Measurements from ENCODE around the gene CTBP1.

The CTBP1 gene

DNA sequence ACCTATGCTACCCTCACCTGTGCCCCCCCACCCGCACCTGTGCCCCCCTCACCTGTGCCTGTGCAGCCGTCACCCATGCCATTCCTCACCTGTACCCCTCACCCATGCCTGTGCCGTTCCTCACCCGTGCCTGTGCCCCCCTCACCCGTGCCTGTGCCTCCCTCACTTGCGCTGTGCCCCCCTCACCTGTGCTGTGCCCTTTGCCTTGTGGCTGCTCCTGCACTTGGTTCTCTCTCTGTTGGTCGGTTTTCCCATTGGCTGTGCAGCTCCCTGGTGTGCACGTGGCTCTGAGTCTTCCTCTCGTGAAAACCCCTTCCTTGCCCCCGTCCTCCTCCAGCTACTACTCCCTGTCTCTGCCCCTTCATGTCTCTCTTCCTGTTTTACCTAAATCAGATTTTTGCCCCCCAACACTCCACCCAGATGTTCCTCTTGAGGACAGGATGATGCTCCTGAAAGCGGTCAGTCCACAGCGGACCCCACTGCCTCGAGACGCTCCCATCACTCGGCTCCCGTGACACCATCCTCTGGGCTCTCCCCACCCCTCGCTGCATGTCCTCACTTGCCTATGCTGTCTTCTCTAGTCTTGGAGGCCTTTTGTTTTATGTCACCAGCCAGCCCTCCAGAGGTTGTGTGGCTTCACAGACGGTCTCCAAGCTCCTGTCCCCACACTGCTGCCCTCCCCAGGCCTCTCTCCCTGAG lies 47.5 kb upstream of the CTBP1 start:
- no peak overlapping the region for H3K4me3 ChIP-seq (ENCODE audit: insufficient read depth in 1 of 2, low read depth in 1 of 2, low read length in 2 of 2)
- H2BK5ac ChIP-seq (ENCODE audit: low read depth, low read length, poor library complexity, severe bottlenecking): no peak overlapping the region
- H3K23ac ChIP-seq (ENCODE audit: low read length in 2 of 2): no peak overlapping the region
- H4K91ac ChIP-seq (ENCODE audit: low read length): peak overlapping the region; percentile 56
- no peak overlapping the region for H2AK5ac ChIP-seq (ENCODE audit: low read length, severe bottlenecking)
- DNase-seq: no peak
- H3K9me3 ChIP-seq (ENCODE audit: control insufficient read depth, low read length): no peaks in the 10 kb centered on the region
- H2BK12ac ChIP-seq (ENCODE audit: low read length in 2 of 2): peak overlapping the region in 1 of 2 experiments; percentile 15
- peaks cover 46% of the 10 kb centered on the region for H3K4me1 ChIP-seq (ENCODE audit: control insufficient read depth, insufficient read depth, low read depth, low read length)
- H3K4me2 ChIP-seq (ENCODE audit: low read length, poor library complexity, severe bottlenecking): no peak overlapping the region
- H3K36me3 ChIP-seq (ENCODE audit: control insufficient read depth in 1 of 2, insufficient read depth in 2 of 2, low read depth in 1 of 2, low read length in 2 of 2): peaks cover 43 to 69% of the 10 kb centered on the region in 2 experiments
- no peak overlapping the region for H2BK120ac ChIP-seq (ENCODE audit: low read depth, low read length)
- 94% methylated on average over 18 of the region's 18 CpGs for WGBS
- H3K9ac ChIP-seq (ENCODE audit: low read length): no peak overlapping the region
- H3K4ac ChIP-seq (ENCODE audit: low read depth in 1 of 2, low read length in 2 of 2): no peak overlapping the region
- no peak overlapping the region for H3K14ac ChIP-seq (ENCODE audit: low read length in 2 of 2)
- H2BK15ac ChIP-seq (ENCODE audit: low read depth, poor library complexity, severe bottlenecking): no peak overlapping the region
- H2AFZ ChIP-seq (ENCODE audit: low read depth, low read length): no peak overlapping the region
- H3K79me1 ChIP-seq (replicated peaks; ENCODE audit: low read length, poor library complexity, severe bottlenecking): peaks cover 3% of the 10 kb centered on the region
- no peak overlapping the region for H3K27ac ChIP-seq (ENCODE audit: low read length, poor library complexity, severe bottlenecking)
- no peaks in the 10 kb centered on the region for H3K27me3 ChIP-seq (ENCODE audit: control insufficient read depth in 1 of 2, insufficient read depth in 1 of 2, low read length in 2 of 2)
- H4K8ac ChIP-seq (ENCODE audit: low read length): no peak overlapping the region
- H3K18ac ChIP-seq (ENCODE audit: low read depth in 1 of 2, low read length in 2 of 2): no peak overlapping the region

DNA sequence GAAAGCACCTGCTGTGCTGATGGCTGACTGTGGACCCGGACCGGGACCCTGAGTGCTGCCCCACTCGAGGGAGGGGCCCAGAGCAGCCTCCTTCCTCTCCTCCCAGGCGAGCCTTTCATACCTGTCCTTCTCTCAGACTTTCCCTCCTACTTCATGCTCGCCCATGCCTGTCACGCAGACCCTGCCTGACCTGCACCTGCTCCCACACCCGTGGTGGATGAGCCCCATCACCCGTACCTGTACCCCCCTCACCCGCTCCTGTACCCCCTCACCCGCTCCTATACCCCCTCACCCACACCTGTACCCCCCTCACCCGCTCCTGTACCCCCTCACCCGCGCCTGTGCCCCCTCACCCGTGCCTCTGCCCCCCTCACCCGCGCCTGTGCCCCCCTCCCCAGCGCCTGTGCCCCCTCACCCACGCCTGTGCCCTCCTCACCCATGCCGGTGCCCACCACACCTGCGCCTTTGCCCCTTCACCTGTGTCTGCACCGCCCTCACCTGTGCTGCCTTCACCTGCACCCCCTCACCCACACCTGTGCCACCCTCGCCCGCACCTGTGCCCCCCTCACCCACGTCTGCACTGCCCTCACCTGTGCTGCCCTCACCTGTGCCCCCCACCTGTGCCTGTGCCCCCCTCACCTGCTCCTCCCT lies 46.6 kb upstream of the CTBP1 start:
- Histone ChIP-seq H2BK120ac (ENCODE audit: low read depth, low read length) (no peak overlapping the region), H2AK5ac (ENCODE audit: low read length, severe bottlenecking) (no peak overlapping the region), H4K91ac (ENCODE audit: low read length) (no peak overlapping the region), H2BK5ac (ENCODE audit: low read depth, low read length, poor library complexity, severe bottlenecking) (no peak overlapping the region), H3K4ac (ENCODE audit: low read depth in 1 of 2, low read length in 2 of 2) (no peak overlapping the region), H3K4me1 (ENCODE audit: control insufficient read depth, insufficient read depth, low read depth, low read length) (peaks cover 48% of the 10 kb centered on the region), H2BK12ac (ENCODE audit: low read length in 2 of 2) (no peak overlapping the region), H3K4me3 (ENCODE audit: insufficient read depth in 1 of 2, low read depth in 1 of 2, low read length in 2 of 2) (peak overlapping the region in 1 of 2 experiments; percentile 5), H3K18ac (ENCODE audit: low read depth in 1 of 2, low read length in 2 of 2) (no peak overlapping the region), H3K4me2 (ENCODE audit: low read length, poor library complexity, severe bottlenecking) (no peak overlapping the region), H3K14ac (ENCODE audit: low read length in 2 of 2) (no peak overlapping the region), H4K8ac (ENCODE audit: low read length) (no peak overlapping the region), H3K9ac (ENCODE audit: low read length) (peak overlapping the region; percentile 22), H3K27ac (ENCODE audit: low read length, poor library complexity, severe bottlenecking) (no peak overlapping the region), H3K23ac (ENCODE audit: low read length in 2 of 2) (no peak overlapping the region), H2AFZ (ENCODE audit: low read depth, low read length) (no peak overlapping the region), H3K36me3 (ENCODE audit: control insufficient read depth in 1 of 2, insufficient read depth in 2 of 2, low read depth in 1 of 2, low read length in 2 of 2) (peaks cover 37 to 62% of the 10 kb centered on the region in 2 experiments), H2BK15ac (ENCODE audit: low read depth, poor library complexity, severe bottlenecking) (no peak overlapping the region), H3K27me3 (ENCODE audit: control insufficient read depth in 1 of 2, insufficient read depth in 1 of 2, low read length in 2 of 2) (no peaks in the 10 kb centered on the region), H3K79me1 (replicated peaks; ENCODE audit: low read length, poor library complexity, severe bottlenecking) (peaks cover 3% of the 10 kb centered on the region), H3K9me3 (ENCODE audit: control insufficient read depth, low read length) (no peaks in the 10 kb centered on the region)
- WGBS: 92% methylated on average over 15 of the region's 24 CpGs
- DNase-seq: no peak

DNA sequence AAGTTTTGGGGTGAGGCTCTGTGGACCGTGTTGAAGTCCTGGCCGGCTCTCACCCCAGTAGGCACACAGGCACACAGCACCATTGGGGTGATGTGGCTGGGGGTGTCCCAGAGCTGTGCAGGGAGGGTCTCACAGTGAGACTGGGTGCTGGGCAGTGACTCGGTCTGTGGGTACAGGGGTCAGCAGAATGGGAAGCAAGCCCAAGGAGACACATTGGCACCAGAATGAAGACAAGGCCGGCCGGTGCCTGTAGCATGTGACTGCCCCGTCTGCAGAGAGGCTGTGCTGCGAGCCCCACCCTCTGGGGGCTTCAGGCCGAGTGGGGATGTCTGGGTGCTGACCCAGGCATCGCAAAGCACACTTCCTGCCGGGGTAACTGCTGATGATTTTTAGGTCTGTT lies 46.0 kb upstream of the CTBP1 start:
- Histone ChIP-seq H3K4ac (ENCODE audit: low read depth in 1 of 2, low read length in 2 of 2) (no peak overlapping the region), H3K4me1 (ENCODE audit: control insufficient read depth, insufficient read depth, low read depth, low read length) (peaks cover 46% of the 10 kb centered on the region), H2AFZ (ENCODE audit: low read depth, low read length) (no peak overlapping the region), H2BK15ac (ENCODE audit: low read depth, poor library complexity, severe bottlenecking) (no peak overlapping the region), H2BK120ac (ENCODE audit: low read depth, low read length) (no peak overlapping the region), H2AK5ac (ENCODE audit: low read length, severe bottlenecking) (no peak overlapping the region), H3K23ac (ENCODE audit: low read length in 2 of 2) (no peak overlapping the region), H3K27ac (ENCODE audit: low read length, poor library complexity, severe bottlenecking) (peak overlapping the region; percentile 3), H3K79me1 (replicated peaks; ENCODE audit: low read length, poor library complexity, severe bottlenecking) (peaks cover 3% of the 10 kb centered on the region), H3K4me2 (ENCODE audit: low read length, poor library complexity, severe bottlenecking) (no peak overlapping the region), H3K36me3 (ENCODE audit: control insufficient read depth in 1 of 2, insufficient read depth in 2 of 2, low read depth in 1 of 2, low read length in 2 of 2) (peaks cover 31 to 56% of the 10 kb centered on the region in 2 experiments), H3K9ac (ENCODE audit: low read length) (peak overlapping the region; percentile 22), H2BK12ac (ENCODE audit: low read length in 2 of 2) (no peak overlapping the region), H4K8ac (ENCODE audit: low read length) (no peak overlapping the region), H3K27me3 (ENCODE audit: control insufficient read depth in 1 of 2, insufficient read depth in 1 of 2, low read length in 2 of 2) (no peaks in the 10 kb centered on the region), H3K18ac (ENCODE audit: low read depth in 1 of 2, low read length in 2 of 2) (no peak overlapping the region), H3K9me3 (ENCODE audit: control insufficient read depth, low read length) (no peaks in the 10 kb centered on the region), H3K14ac (ENCODE audit: low read length in 2 of 2) (no peak overlapping the region), H2BK5ac (ENCODE audit: low read depth, low read length, poor library complexity, severe bottlenecking) (no peak overlapping the region), H3K4me3 (ENCODE audit: insufficient read depth in 1 of 2, low read depth in 1 of 2, low read length in 2 of 2) (no peak overlapping the region), H4K91ac (ENCODE audit: low read length) (no peak overlapping the region)
- WGBS: 81% methylated on average over 10 of the region's 10 CpGs
- DNase-seq: no peak

DNA sequence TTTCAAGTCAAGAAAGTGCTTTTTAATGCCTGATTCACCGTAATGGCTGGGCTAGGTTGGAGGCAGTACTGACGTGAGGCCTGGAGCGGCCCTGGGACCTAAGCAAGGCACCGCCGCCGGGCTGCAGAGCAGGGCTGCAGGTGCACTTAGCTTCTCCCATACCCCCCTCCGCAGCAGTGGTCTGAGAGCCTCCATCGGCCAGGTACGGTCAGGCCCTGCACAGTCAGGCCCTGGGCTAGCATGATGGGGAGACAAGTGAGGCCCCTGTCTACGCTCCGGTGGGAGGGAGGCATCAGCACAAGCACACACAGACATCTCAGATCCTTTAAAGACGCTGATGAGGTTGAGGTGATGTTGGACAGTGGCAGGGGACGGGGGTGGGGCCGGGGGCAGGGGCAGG lies 45.5 kb upstream of the CTBP1 start:
- no peak overlapping the region for H3K23ac ChIP-seq (ENCODE audit: low read length in 2 of 2)
- H3K4me2 ChIP-seq (ENCODE audit: low read length, poor library complexity, severe bottlenecking): no peak overlapping the region
- H3K4me1 ChIP-seq (ENCODE audit: control insufficient read depth, insufficient read depth, low read depth, low read length): peaks cover 46% of the 10 kb centered on the region
- H3K79me1 ChIP-seq (replicated peaks; ENCODE audit: low read length, poor library complexity, severe bottlenecking): peaks cover 3% of the 10 kb centered on the region
- H3K36me3 ChIP-seq (ENCODE audit: control insufficient read depth in 1 of 2, insufficient read depth in 2 of 2, low read depth in 1 of 2, low read length in 2 of 2): peaks cover 27 to 53% of the 10 kb centered on the region in 2 experiments
- no peaks in the 10 kb centered on the region for H3K9me3 ChIP-seq (ENCODE audit: control insufficient read depth, low read length)
- no peak overlapping the region for H4K8ac ChIP-seq (ENCODE audit: low read length)
- peak overlapping the region; percentile 51 for H3K9ac ChIP-seq (ENCODE audit: low read length)
- H2BK5ac ChIP-seq (ENCODE audit: low read depth, low read length, poor library complexity, severe bottlenecking): no peak overlapping the region
- H3K18ac ChIP-seq (ENCODE audit: low read depth in 1 of 2, low read length in 2 of 2): no peak overlapping the region
- no peak overlapping the region for H2AK5ac ChIP-seq (ENCODE audit: low read length, severe bottlenecking)
- no peak overlapping the region for H4K91ac ChIP-seq (ENCODE audit: low read length)
- peak overlapping the region in 1 of 2 experiments; percentile 37 for H3K4me3 ChIP-seq (ENCODE audit: insufficient read depth in 1 of 2, low read depth in 1 of 2, low read length in 2 of 2)
- DNase-seq: no peak
- peak overlapping the region; percentile 19 for H3K27ac ChIP-seq (ENCODE audit: low read length, poor library complexity, severe bottlenecking)
- H2BK15ac ChIP-seq (ENCODE audit: low read depth, poor library complexity, severe bottlenecking): no peak overlapping the region
- no peak overlapping the region for H2BK12ac ChIP-seq (ENCODE audit: low read length in 2 of 2)
- H3K27me3 ChIP-seq (ENCODE audit: control insufficient read depth in 1 of 2, insufficient read depth in 1 of 2, low read length in 2 of 2): no peaks in the 10 kb centered on the region
- H3K14ac ChIP-seq (ENCODE audit: low read length in 2 of 2): no peak overlapping the region
- H2BK120ac ChIP-seq (ENCODE audit: low read depth, low read length): no peak overlapping the region
- H2AFZ ChIP-seq (ENCODE audit: low read depth, low read length): no peak overlapping the region
- H3K4ac ChIP-seq (ENCODE audit: low read depth in 1 of 2, low read length in 2 of 2): no peak overlapping the region
- 81% methylated on average over 11 of the region's 14 CpGs for WGBS

All from mesenchymal stem cell (in vitro differentiated cells and primary cell).